K562 (cell line): Measurements from ENCODE around the gene GPX5. TPM values are rescaled to one million over a fixed set of nuclear protein-coding genes. Genes with fewer than 3 reads are reported as not detected.

Experiments used
- ARID2 ChIP-seq: fragments of 450-650 bp; IDR thresholded peaks from 2 replicates; pipeline ENCODE4 v1.6.1; 2017; ENCODE audit warnings: antibody characterized with exemption, mild to moderate bottlenecking
- GABPB2 ChIP-seq: fragments of 250-450 bp; sonication (Bioruptor Pico); conservative IDR thresholded peaks from 2 replicates; pipeline ENCODE4 v1.5.1; 2021; ENCODE audit warnings: mild to moderate bottlenecking
- ILF3 ChIP-seq: fragments of 450-650 bp; IDR thresholded peaks from 2 replicates; pipeline ENCODE4 v1.6.1; 2018; ENCODE audit warnings: antibody characterized with exemption, mild to moderate bottlenecking, moderate library complexity, borderline replicate concordance
- MAZ ChIP-seq, 2 experiments: fragments of 450-650 bp in 1 of 2; sonication (generic) in 1 of 2; formaldehyde crosslinking; IDR thresholded peaks in 1 of 2; conservative IDR thresholded peaks in 1 of 2; 2 replicates each; pipeline versions ENCODE4 v1.4.0 to v1.5.0; 2020; ENCODE audit warnings: mild to moderate bottlenecking in 1 of 2, missing genetic modification reagents in 1 of 2
- MEF2D ChIP-seq: conservative IDR thresholded peaks from 2 replicates; pipeline ENCODE4 v1.6.1; 2016; ENCODE audit warnings: low read depth, missing genetic modification characterization, missing compliant biosample characterization
- RBM22 ChIP-seq: fragments of 200-400 bp; formaldehyde crosslinking; IDR thresholded peaks from 2 replicates; pipeline ENCODE4 v1.6.1; 2018; ENCODE audit warnings: low read length, low read depth; ENCODE audit not compliant: poor library complexity, severe bottlenecking
- TEAD1 ChIP-seq, 2 experiments: fragments of 450-650 bp in 1 of 2; sonication (generic) in 1 of 2; formaldehyde crosslinking; IDR thresholded peaks; 2 replicates each; pipeline versions ENCODE4 v1.4.0 to v1.8.0; 2020 to 2022; ENCODE audit warnings: mild to moderate bottlenecking in 2 of 2, missing genetic modification reagents in 1 of 2
- ZBTB40 ChIP-seq, 2 experiments: fragments of 450-650 bp in 1 of 2; sonication (generic) in 1 of 2; formaldehyde crosslinking in 1 of 2; IDR thresholded peaks; 2 replicates each; pipeline versions ENCODE4 v1.7.1 to v1.9.0; 2016 to 2022; ENCODE audit warnings: inconsistent platforms in 1 of 2, mild to moderate bottlenecking in 1 of 2, missing genetic modification reagents in 1 of 2
- polyA plus RNA-seq, 8 experiments: library from polyadenylated mRNA; depleted of rRNA in 4 of 8; stranded (reverse) in 5 of 8; unstranded in 3 of 8; fragments of >200 nt; fragmentation: Nextera tagmentation in 2 of 8; fragmentation: Illumina TruSeq in 1 of 8; extraction: Ambion mirVana in 2 of 8; extraction: Trizol in 1 of 8; gene quantifications; 2 replicates each; pipeline versions ENCODE4 v1.2.1 to v1.2.3, GENCODE V29; 2011 to 2014; ENCODE audit warnings: inconsistent platforms in 1 of 8, missing spikeins in 1 of 8
- total RNA-seq, 7 experiments: library from RNA; depleted of rRNA in 6 of 7; stranded (reverse); fragments of >200 nt in 6 of 7; fragmentation: Illumina TruSeq in 2 of 7; extraction: Trizol in 2 of 7; gene quantifications; 2 replicates each; pipeline versions ENCODE4 v1.2.1 to v1.2.3, GENCODE V29; 2011 to 2021; ENCODE audit warnings: low replicate concordance in 1 of 7
- TF ChIP-seq, protein P1 (sequence below): sonication (generic); formaldehyde crosslinking; IDR thresholded peaks from 2 replicates; pipeline ENCODE4 v1.4.0; 2020; ENCODE audit warnings: mild to moderate bottlenecking, missing genetic modification reagents
- TF ChIP-seq, protein P2 (sequence below): fragments of 450-650 bp; formaldehyde crosslinking; IDR thresholded peaks from 2 replicates; pipeline ENCODE4 v1.4.0; 2022; ENCODE audit warnings: mild to moderate bottlenecking, moderate library complexity
- TF ChIP-seq, protein P3 (sequence below): sonication (generic); formaldehyde crosslinking; IDR thresholded peaks from 2 replicates; pipeline ENCODE4 v1.8.1; 2023; ENCODE audit warnings: mild to moderate bottlenecking, missing genetic modification reagents

GPX5 gene
- total and polyA plus RNA-seq, 9 of the 15 experiments (the other 6 are each of a cell fraction or from before 2014, with no cell fraction given) = 0.07 to 0.18 (median 0.15) TPM; not detected in 6

GRCh38 chr6:28531479-28532128, 5.9 kb downstream of the GPX5 start (continued):
- TF ChIP-seq, protein P1, sequence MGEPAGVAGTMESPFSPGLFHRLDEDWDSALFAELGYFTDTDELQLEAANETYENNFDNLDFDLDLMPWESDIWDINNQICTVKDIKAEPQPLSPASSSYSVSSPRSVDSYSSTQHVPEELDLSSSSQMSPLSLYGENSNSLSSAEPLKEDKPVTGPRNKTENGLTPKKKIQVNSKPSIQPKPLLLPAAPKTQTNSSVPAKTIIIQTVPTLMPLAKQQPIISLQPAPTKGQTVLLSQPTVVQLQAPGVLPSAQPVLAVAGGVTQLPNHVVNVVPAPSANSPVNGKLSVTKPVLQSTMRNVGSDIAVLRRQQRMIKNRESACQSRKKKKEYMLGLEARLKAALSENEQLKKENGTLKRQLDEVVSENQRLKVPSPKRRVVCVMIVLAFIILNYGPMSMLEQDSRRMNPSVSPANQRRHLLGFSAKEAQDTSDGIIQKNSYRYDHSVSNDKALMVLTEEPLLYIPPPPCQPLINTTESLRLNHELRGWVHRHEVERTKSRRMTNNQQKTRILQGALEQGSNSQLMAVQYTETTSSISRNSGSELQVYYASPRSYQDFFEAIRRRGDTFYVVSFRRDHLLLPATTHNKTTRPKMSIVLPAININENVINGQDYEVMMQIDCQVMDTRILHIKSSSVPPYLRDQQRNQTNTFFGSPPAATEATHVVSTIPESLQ (CRISPR knock-in tag) = no peak
- no peak for TF ChIP-seq GABPB2 (CRISPR knock-in tag)
- TF ChIP-seq ARID2 = 0 out of 2 replicates have a peak, but pooled peaks have one; percentile 33
- no peak for TF ChIP-seq ZBTB40 (IDR thresholded peaks at IDR 0.05)
- TF ChIP-seq ZBTB40 (CRISPR knock-in tag; IDR thresholded peaks at IDR 0.05) = no peak
- TF ChIP-seq ILF3 = no peak
- TF ChIP-seq, protein P2, sequence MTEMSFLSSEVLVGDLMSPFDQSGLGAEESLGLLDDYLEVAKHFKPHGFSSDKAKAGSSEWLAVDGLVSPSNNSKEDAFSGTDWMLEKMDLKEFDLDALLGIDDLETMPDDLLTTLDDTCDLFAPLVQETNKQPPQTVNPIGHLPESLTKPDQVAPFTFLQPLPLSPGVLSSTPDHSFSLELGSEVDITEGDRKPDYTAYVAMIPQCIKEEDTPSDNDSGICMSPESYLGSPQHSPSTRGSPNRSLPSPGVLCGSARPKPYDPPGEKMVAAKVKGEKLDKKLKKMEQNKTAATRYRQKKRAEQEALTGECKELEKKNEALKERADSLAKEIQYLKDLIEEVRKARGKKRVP = no peak
- no peak for TF ChIP-seq TEAD1 (CRISPR knock-in tag; IDR thresholded peaks at IDR 0.05)
- TF ChIP-seq, protein P3, sequence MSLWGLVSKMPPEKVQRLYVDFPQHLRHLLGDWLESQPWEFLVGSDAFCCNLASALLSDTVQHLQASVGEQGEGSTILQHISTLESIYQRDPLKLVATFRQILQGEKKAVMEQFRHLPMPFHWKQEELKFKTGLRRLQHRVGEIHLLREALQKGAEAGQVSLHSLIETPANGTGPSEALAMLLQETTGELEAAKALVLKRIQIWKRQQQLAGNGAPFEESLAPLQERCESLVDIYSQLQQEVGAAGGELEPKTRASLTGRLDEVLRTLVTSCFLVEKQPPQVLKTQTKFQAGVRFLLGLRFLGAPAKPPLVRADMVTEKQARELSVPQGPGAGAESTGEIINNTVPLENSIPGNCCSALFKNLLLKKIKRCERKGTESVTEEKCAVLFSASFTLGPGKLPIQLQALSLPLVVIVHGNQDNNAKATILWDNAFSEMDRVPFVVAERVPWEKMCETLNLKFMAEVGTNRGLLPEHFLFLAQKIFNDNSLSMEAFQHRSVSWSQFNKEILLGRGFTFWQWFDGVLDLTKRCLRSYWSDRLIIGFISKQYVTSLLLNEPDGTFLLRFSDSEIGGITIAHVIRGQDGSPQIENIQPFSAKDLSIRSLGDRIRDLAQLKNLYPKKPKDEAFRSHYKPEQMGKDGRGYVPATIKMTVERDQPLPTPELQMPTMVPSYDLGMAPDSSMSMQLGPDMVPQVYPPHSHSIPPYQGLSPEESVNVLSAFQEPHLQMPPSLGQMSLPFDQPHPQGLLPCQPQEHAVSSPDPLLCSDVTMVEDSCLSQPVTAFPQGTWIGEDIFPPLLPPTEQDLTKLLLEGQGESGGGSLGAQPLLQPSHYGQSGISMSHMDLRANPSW (CRISPR knock-in tag) = peak; percentile 74; the same call in 1 of the 2 replicates
- TF ChIP-seq MAZ (CRISPR knock-in tag; conservative IDR thresholded peaks at IDR 0.05 in 1 of 2, IDR thresholded peaks at IDR 0.05 in 1 of 2) = peak in 1 of 2 experiments; percentile 54; a peak in 1 of 4 replicates
- TF ChIP-seq MEF2D (tag) = no peak
- no peak for TF ChIP-seq RBM22
